HCT116 (cell line): ENCODE measurements around the gene NBEAL2. TPM values are rescaled to one million over a fixed set of nuclear protein-coding genes. Genes with fewer than 3 reads are reported as not detected.
A peak's percentile ranks its signal among the peaks of the same experiment; 100 is the strongest.

Experiments used
- ATAC-seq: fragments of 200-7000 bp; cut with Tn5 transposase; 2 replicates; pipeline ENCODE4 v1.9.1; 2020; ENCODE audit warnings: mild to moderate bottlenecking, moderate library complexity
- BruUV-seq: library from RNA; stranded (reverse); fragments of 400-500 nt; replicated peaks from 2 replicates; lab custom pipeline; 2021; lab: Mats Ljungman, UMichigan
- CTCF ChIA-PET: fragments of 300-600 bp; sonication (Branson Sonifier 250); formaldehyde crosslinking; loops from one replicate; lab custom pipeline; 2021; ENCODE audit warnings: antibody characterized with exemption; lab: Charles Lee
- POLR2A ChIA-PET: fragments of 300-600, 350-600 bp; sonication (Branson Sonifier 250); formaldehyde crosslinking; loops from one replicate; lab custom pipeline; 2021; ENCODE audit warnings: antibody characterized with exemption; lab: Charles Lee
- RAD21 ChIA-PET, 2 experiments: fragments of 300-600 bp; sonication (Branson Sonifier 250); formaldehyde crosslinking; loops; one replicate each; lab custom pipeline; 2023; ENCODE audit warnings: low total read pairs in 2 of 2; ENCODE audit not compliant: uncharacterized antibody in 2 of 2, unreplicated experiment in 2 of 2, low non-redundant PET in 1 of 2; lab: Charles Lee
- DNase-seq: peaks from one replicate; pipeline ENCODE4 v3.0.0-alpha.2; 2010; ENCODE audit warnings: low read depth, low spot score
- H2AFZ ChIP-seq: fragments of 200-600 bp; shearing (Covaris generic), sonication (generic); 2 replicates; pipeline ENCODE4 v1.6.1; 2017; ENCODE audit warnings: low read depth, mixed run types, mixed read lengths, antibody characterized with exemption, low read length; ENCODE audit not compliant: poor library complexity, severe bottlenecking
- H3K27ac ChIP-seq: 2 replicates; pipeline ENCODE4 v1.5.1; 2012; ENCODE audit warnings: low read depth, low read length
- H3K27me3 ChIP-seq: fragments of 200-600 bp; sonication (generic); 2 replicates; pipeline ENCODE4 v1.6.1; 2016; ENCODE audit warnings: mixed run types, low read length, mixed read lengths; ENCODE audit not compliant: insufficient read depth
- H3K36me3 ChIP-seq, 2 experiments: fragments of 200-500 bp in 1 of 2; fragments of 200-600 bp in 1 of 2; sonication (Bioruptor generic) in 1 of 2; sonication (generic) in 1 of 2; 2 replicates each; pipeline versions ENCODE4 v1.5.1 to v1.6.1; 2014 to 2016; ENCODE audit warnings: low read length in 2 of 2, inconsistent platforms in 1 of 2, mixed read lengths in 1 of 2, mixed run types in 1 of 2; ENCODE audit not compliant: insufficient read depth in 2 of 2, control insufficient read depth in 1 of 2
- H3K4me1 ChIP-seq, 2 experiments: fragments of 200-600 bp in 1 of 2; sonication (generic) in 1 of 2; 2 replicates each; pipeline versions ENCODE4 v1.5.1 to v1.6.1; 2012 to 2017; ENCODE audit warnings: low read length in 2 of 2, inconsistent platforms in 1 of 2, mild to moderate bottlenecking in 1 of 2, mixed read lengths in 1 of 2, mixed run types in 1 of 2, moderate library complexity in 1 of 2; ENCODE audit not compliant: insufficient read depth in 2 of 2, control insufficient read depth in 1 of 2
- H3K4me2 ChIP-seq: fragments of 200-600 bp; sonication (generic); 2 replicates; pipeline ENCODE4 v1.6.1; 2017; ENCODE audit warnings: mixed run types, low read length, mixed read lengths
- H3K4me3 ChIP-seq, 2 experiments: fragments of 200-600 bp in 1 of 2; sonication (generic) in 1 of 2; replicated peaks in 1 of 2; 2 replicates each; pipeline ENCODE4 v1.5.1; 2011 to 2016; ENCODE audit warnings: low read length in 2 of 2, control low read depth in 1 of 2, low read depth in 1 of 2, mild to moderate bottlenecking in 1 of 2, mixed read lengths in 1 of 2, mixed run types in 1 of 2
- H3K79me2 ChIP-seq: fragments of 200-600 bp; sonication (generic); 2 replicates; pipeline ENCODE4 v1.6.1; 2017; ENCODE audit warnings: mild to moderate bottlenecking, mixed run types, low read length, moderate library complexity, mixed read lengths; ENCODE audit not compliant: insufficient read depth
- H3K9ac ChIP-seq: fragments of 200-600 bp; sonication (generic); 2 replicates; pipeline ENCODE4 v1.6.1; 2016; ENCODE audit warnings: low read length, mixed read lengths
- H3K9me2 ChIP-seq: fragments of 200-600 bp; sonication (generic), shearing (Covaris generic); 2 replicates; pipeline ENCODE4 v1.6.1; 2017; ENCODE audit warnings: mixed run types, mild to moderate bottlenecking, moderate library complexity; ENCODE audit not compliant: insufficient read depth
- H3K9me3 ChIP-seq, 2 experiments: fragments of 200-500 bp in 1 of 2; fragments of 200-600 bp in 1 of 2; sonication (Bioruptor generic) in 1 of 2; sonication (generic) in 1 of 2; 2 replicates each; pipeline ENCODE4 v1.6.1; 2014 to 2017; ENCODE audit warnings: low read length in 2 of 2, mixed read lengths in 2 of 2, inconsistent platforms in 1 of 2, low read depth in 1 of 2, mild to moderate bottlenecking in 1 of 2, mixed run types in 1 of 2, moderate library complexity in 1 of 2; ENCODE audit not compliant: control insufficient read depth in 1 of 2, insufficient read depth in 1 of 2
- H4K20me1 ChIP-seq: fragments of 200-600 bp; sonication (generic), shearing (Covaris generic); 2 replicates; pipeline ENCODE4 v1.6.1; 2017; ENCODE audit warnings: mixed run types, mild to moderate bottlenecking, moderate library complexity; ENCODE audit not compliant: insufficient read depth
- CEBPB ChIP-seq: IDR thresholded peaks from 2 replicates; pipeline ENCODE4 v1.6.1; 2012; ENCODE audit warnings: low read depth
- EGR1 ChIP-seq: IDR thresholded peaks from 2 replicates; pipeline ENCODE4 v1.6.1; 2012; ENCODE audit warnings: low read depth
- EZH2 ChIP-seq: fragments of 200-600 bp; sonication (generic); IDR thresholded peaks from 2 replicates; pipeline ENCODE4 v1.6.1; 2017; ENCODE audit warnings: antibody characterized with exemption, mixed run types
- EZH2phosphoT487 ChIP-seq: fragments of 200-600 bp; IDR thresholded peaks from 2 replicates; pipeline ENCODE4 v1.6.1; 2018; ENCODE audit warnings: antibody characterized with exemption, borderline replicate concordance
- JUND ChIP-seq: IDR thresholded peaks from 2 replicates; pipeline ENCODE4 v1.6.1; 2012
- POLR2AphosphoS5 ChIP-seq: IDR thresholded peaks from 2 replicates; pipeline ENCODE4 v1.6.1; 2011; ENCODE audit warnings: mild to moderate bottlenecking, low read depth, low read length, moderate library complexity
- RAD21 ChIP-seq: IDR thresholded peaks from 2 replicates; pipeline ENCODE4 v1.6.1; 2012; ENCODE audit warnings: low read depth, mild to moderate bottlenecking
- SRF ChIP-seq: IDR thresholded peaks from 2 replicates; pipeline ENCODE4 v1.6.1; 2012; ENCODE audit warnings: low read depth
- YY1 ChIP-seq: IDR thresholded peaks from 2 replicates; pipeline ENCODE4 v1.6.1; 2011; ENCODE audit warnings: low read length, low read depth, moderate library complexity, mild to moderate bottlenecking; ENCODE audit not compliant: insufficient replicate concordance; ENCODE audit errors: extremely low read depth
- ZNF274 ChIP-seq: fragments of 200-500 bp; sonication (Bioruptor generic); IDR thresholded peaks from 2 replicates; pipeline ENCODE4 v1.6.1; 2014; ENCODE audit warnings: mild to moderate bottlenecking, low read depth, low read length, inconsistent platforms
- intact Hi-C: fragments of 100-400 bp; cut with micrococcal nuclease; formaldehyde crosslinking; loops from 2 replicates; pipeline ENCODE4 v1.10.0; 2022
- total RNA-seq: library from RNA; stranded (reverse); gene quantifications from one replicate; pipeline ENCODE4 v1.2.1, GENCODE V29; 2021; ENCODE audit not compliant: unreplicated experiment
- TF ChIP-seq, protein P1 (sequence below): IDR thresholded peaks from 2 replicates; pipeline ENCODE4 v1.6.1; 2012
- TF ChIP-seq, protein P2 (sequence below), 3 experiments: fragments of 200-600 bp in 1 of 3; sonication (generic) in 1 of 3; IDR thresholded peaks in 2 of 3; conservative IDR thresholded peaks in 1 of 3; 2 replicates each; pipeline ENCODE4 v1.5.1; 2012 to 2017; ENCODE audit warnings: low read depth in 2 of 3, low read length in 2 of 3, antibody characterized with exemption in 1 of 3, borderline replicate concordance in 1 of 3, control low read depth in 1 of 3, mild to moderate bottlenecking in 1 of 3, mixed read lengths in 1 of 3, mixed run types in 1 of 3, moderate library complexity in 1 of 3; ENCODE audit not compliant: insufficient read depth in 1 of 3
- TF ChIP-seq, protein P3 (sequence below): IDR thresholded peaks from 2 replicates; pipeline ENCODE4 v1.6.1; 2012; ENCODE audit warnings: low read depth

NBEAL2 gene
- total RNA-seq, 1 experiment from 2014 or later, result 72.9 TPM

DNA sequence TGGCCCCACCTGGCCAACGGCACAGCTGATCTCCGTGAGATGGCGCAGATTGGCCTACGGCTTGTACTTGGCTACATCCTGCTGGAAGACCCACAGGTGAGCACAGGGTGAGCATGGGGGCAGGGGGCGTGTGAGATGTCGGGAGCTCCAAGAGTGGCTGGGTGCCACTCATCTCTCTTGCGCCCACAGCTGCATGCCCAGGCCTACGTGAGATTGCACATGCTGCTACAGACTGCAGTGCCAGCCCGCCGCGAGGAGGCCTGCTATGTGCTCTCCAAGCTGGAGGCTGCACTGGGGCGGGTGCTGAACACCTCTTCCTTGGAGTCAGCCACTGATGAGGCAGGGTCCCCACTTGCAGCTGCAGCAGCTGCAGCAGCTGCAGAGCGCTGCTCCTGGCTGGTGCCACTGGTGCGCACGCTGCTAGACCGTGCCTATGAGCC, 22.3 kb downstream of the NBEAL2 start:
- H4K20me1 ChIP-seq, result no peaks in the 10 kb centered on the region
- H3K79me2 ChIP-seq, result no peaks in the 10 kb centered on the region
- no peaks in the 10 kb centered on the region for H3K27me3 ChIP-seq
- ChIA-PET RAD21 (no interaction called here), CTCF (no interaction called here), POLR2A (no interaction called here)
- peaks cover 0 to 24% of the 10 kb centered on the region in 2 experiments; a peak in 2 of 4 replicates for H3K36me3 ChIP-seq
- H3K27ac ChIP-seq, result no peak overlapping the region
- DNase-seq (no peak), ATAC-seq (no peak)
- no TSS peak for BruUV-seq
- H3K4me2 ChIP-seq, result no peak overlapping the region
- TF ChIP-seq POLR2AphosphoS5 (no peak), SRF (no peak), RAD21 (no peak), EZH2phosphoT487 (no peak), CEBPB (no peak), EZH2 (no peak), EGR1 (no peak), ZNF274 (no peak), JUND (no peak)
- TF ChIP-seq, protein P1, sequence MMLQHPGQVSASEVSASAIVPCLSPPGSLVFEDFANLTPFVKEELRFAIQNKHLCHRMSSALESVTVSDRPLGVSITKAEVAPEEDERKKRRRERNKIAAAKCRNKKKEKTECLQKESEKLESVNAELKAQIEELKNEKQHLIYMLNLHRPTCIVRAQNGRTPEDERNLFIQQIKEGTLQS, result no peak
- no peaks in the 10 kb centered on the region for H3K9me2 ChIP-seq
- H3K9ac ChIP-seq, result no peak overlapping the region
- H3K4me3 ChIP-seq, result no peak overlapping the region
- H3K4me1 ChIP-seq, result peaks cover 0 to 15% of the 10 kb centered on the region in 2 experiments; a peak in 1 of 4 replicates
- H2AFZ ChIP-seq, result no peak overlapping the region
- H3K9me3 ChIP-seq, result no peaks in the 10 kb centered on the region
- intact Hi-C loops, result no loop called here

DNA sequence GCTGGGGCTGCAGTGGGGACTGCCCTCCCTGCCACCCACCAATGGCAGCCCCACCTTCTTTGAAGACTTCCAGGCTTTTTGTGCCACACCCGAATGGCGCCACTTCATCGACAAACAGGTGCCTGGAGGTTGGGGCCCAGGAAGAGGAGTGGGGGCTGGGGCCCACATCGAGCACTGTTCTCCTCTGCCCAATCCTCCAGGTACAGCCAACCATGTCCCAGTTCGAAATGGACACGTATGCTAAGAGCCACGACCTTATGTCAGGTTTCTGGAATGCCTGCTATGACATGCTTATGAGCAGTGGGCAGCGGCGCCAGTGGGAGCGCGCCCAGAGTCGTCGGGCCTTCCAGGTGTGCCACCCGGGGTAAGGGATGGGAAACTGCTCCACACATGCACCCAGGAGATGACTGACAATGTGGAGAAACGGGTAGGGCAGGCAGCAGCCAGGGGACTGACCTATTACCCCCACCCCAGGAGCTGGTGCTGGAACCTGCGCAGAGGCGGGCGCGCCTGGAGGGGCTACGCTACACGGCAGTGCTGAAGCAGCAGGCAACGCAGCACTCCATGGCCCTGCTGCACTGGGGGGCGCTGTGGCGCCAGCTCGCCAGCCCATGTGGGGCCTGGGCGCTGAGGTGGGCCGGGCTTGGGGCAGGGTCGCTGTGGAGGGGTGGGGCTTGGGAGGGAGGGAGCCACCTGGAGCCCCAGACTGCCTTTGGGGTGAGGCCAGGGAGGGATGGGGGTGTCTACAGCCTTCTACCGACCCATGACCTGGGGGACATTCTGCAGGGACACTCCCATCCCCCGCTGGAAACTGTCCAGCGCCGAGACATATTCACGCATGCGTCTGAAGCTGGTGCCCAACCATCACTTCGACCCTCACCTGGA, 22.9 kb downstream of the NBEAL2 start:
- POLR2A ChIA-PET, result no interaction called here
- H3K9ac ChIP-seq, result no peak overlapping the region

More for the DNA sequence above, 22.9 kb downstream of the NBEAL2 start:
- no peak overlapping the region for H2AFZ ChIP-seq
- H3K9me2 ChIP-seq, result no peaks in the 10 kb centered on the region
- no peak overlapping the region for H3K4me2 ChIP-seq
- RAD21 ChIA-PET, result interaction anchor here in 1 of 2 experiments (0.6 kb wide), 1 partner anchor 10 kb away, joined by 3 read pairs; no protein-coding TSS in a partner anchor
- H4K20me1 ChIP-seq, result no peaks in the 10 kb centered on the region
- no TSS peak for BruUV-seq
- intact Hi-C loops, result no loop called here
- ATAC-seq, result no peak
- H3K4me1 ChIP-seq, result peaks cover 0 to 15% of the 10 kb centered on the region in 2 experiments; a peak in 1 of 4 replicates
- peaks cover 0 to 24% of the 10 kb centered on the region in 2 experiments; a peak in 2 of 4 replicates for H3K36me3 ChIP-seq
- no peak overlapping the region for H3K4me3 ChIP-seq
- H3K27ac ChIP-seq, result no peak overlapping the region
- no peak for TF ChIP-seq YY1
- peak; percentile 33; the same call in 1 of the 2 replicates for TF ChIP-seq RAD21
- TF ChIP-seq, protein P2, sequence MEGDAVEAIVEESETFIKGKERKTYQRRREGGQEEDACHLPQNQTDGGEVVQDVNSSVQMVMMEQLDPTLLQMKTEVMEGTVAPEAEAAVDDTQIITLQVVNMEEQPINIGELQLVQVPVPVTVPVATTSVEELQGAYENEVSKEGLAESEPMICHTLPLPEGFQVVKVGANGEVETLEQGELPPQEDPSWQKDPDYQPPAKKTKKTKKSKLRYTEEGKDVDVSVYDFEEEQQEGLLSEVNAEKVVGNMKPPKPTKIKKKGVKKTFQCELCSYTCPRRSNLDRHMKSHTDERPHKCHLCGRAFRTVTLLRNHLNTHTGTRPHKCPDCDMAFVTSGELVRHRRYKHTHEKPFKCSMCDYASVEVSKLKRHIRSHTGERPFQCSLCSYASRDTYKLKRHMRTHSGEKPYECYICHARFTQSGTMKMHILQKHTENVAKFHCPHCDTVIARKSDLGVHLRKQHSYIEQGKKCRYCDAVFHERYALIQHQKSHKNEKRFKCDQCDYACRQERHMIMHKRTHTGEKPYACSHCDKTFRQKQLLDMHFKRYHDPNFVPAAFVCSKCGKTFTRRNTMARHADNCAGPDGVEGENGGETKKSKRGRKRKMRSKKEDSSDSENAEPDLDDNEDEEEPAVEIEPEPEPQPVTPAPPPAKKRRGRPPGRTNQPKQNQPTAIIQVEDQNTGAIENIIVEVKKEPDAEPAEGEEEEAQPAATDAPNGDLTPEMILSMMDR (IDR thresholded peaks at IDR 0.05 in 2 of 3, conservative IDR thresholded peaks at IDR 0.05 in 1 of 3; ENCODE audit: borderline replicate concordance in 1 of 3, insufficient read depth in 1 of 3, low read depth in 2 of 3, low read length in 2 of 3), result peak in 1 of 3 experiments; percentile 30; a peak in 2 of 6 replicates
- TF ChIP-seq, protein P3, sequence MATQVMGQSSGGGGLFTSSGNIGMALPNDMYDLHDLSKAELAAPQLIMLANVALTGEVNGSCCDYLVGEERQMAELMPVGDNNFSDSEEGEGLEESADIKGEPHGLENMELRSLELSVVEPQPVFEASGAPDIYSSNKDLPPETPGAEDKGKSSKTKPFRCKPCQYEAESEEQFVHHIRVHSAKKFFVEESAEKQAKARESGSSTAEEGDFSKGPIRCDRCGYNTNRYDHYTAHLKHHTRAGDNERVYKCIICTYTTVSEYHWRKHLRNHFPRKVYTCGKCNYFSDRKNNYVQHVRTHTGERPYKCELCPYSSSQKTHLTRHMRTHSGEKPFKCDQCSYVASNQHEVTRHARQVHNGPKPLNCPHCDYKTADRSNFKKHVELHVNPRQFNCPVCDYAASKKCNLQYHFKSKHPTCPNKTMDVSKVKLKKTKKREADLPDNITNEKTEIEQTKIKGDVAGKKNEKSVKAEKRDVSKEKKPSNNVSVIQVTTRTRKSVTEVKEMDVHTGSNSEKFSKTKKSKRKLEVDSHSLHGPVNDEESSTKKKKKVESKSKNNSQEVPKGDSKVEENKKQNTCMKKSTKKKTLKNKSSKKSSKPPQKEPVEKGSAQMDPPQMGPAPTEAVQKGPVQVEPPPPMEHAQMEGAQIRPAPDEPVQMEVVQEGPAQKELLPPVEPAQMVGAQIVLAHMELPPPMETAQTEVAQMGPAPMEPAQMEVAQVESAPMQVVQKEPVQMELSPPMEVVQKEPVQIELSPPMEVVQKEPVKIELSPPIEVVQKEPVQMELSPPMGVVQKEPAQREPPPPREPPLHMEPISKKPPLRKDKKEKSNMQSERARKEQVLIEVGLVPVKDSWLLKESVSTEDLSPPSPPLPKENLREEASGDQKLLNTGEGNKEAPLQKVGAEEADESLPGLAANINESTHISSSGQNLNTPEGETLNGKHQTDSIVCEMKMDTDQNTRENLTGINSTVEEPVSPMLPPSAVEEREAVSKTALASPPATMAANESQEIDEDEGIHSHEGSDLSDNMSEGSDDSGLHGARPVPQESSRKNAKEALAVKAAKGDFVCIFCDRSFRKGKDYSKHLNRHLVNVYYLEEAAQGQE, result no peak
- DNase-seq, result no peak
- CTCF ChIA-PET, result interaction anchor here (2.3 kb wide), 1 partner anchor 322 kb away, joined by 9 read pairs; no protein-coding TSS in a partner anchor
- H3K27me3 ChIP-seq, result no peaks in the 10 kb centered on the region
- H3K9me3 ChIP-seq, result no peaks in the 10 kb centered on the region
- H3K79me2 ChIP-seq, result no peaks in the 10 kb centered on the region
